ENCODE results near the gene NUP93.

Gene NUP93

GRCh38 chr16:56743840-56744239 is 13.9 kb downstream of the NUP93 start:
- DNase-seq (ENCODE audit: low spot score): no peak

- no peak for DNase-seq (ENCODE audit: low spot score)
These were observed 15.2 kb downstream of the NUP93 start for GRCh38 chr16:56744996-56745640.

GRCh38 chr16:56747486-56748045 is 17.6 kb downstream of the NUP93 start:
- no peak for DNase-seq (ENCODE audit: low spot score)

DNA sequence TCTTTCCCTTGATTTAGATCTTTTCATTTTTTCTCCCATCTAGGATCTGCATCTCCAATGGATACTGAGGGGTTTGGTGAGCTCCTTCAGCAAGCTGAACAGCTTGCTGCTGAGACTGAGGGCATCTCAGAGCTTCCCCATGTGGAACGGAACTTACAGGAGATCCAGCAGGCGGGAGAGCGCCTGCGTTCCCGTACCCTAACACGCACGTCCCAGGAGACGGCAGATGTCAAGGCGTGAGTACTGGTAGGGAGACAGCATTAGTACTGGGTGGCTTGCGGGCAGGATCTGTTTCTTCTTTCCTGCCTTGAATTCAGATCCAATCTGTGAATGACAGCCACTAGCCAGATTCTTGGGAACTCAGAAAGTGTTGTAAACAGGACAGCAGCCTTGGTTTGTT is 18.3 kb downstream of the NUP93 start:
- DNase-seq (ENCODE audit: low spot score): no peak

DNA sequence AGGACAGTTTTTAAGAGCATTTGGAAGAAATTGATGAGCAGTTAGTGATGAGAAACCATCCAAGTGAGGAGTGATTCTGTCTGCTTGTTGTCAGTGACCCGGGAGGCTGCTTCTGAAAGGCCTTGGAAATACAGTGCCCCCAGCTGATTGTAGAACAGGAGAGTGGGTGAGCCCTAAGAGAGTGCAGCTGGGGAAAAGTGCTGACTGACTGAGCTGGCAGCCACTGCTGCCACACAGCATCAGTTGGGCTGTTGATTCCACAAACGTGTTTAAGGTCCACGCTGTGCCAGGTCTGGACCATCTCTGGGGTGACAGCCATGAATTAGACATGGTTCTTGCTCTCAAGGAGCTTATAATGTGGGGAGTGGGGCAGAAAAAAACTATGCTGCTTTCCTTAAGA is 18.9 kb downstream of the NUP93 start:
- no peak for DNase-seq (ENCODE audit: low spot score)

- no peak for DNase-seq (ENCODE audit: low spot score)
These were observed 20.0 kb downstream of the NUP93 start for GRCh38 chr16:56749672-56750491.

DNA sequence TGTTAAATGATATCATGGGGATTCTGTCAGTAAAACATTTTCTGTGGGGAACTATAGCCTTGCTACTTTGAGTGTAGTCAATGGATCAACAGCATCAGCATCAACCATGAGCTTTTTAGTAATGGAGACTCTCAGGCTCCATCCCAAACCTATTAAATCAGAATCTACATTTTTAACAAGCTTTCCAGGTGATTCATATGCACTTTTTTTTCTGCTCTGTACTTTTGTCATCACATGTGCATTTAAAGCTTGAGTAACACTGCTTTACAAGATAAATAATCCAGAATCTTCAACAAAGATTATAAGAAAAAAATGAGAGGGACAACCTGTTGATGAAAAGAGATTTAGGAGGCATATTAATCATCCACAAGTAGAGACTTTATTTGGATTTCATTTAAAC is 23.5 kb downstream of the NUP93 start:
- DNase-seq (ENCODE audit: low spot score): no peak

DNA sequence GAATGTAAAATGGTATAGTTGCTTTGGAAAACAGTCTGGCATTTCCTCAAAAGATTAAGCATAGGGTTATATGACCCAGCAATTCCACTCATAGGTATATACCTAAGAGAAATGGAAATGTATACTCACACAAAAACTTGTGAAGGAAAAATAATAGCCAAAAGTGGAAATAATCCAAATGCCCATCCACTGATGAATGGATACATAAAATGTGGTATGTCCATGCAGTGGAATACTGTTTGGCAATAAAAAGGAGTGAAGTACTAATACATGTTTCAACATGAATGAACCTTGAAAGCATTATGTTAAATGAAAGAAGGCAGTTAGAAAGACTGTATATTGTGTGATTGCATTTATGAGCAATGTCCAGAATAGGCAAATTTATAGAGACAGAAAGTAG is 25.1 kb downstream of the NUP93 start:
- no peak for DNase-seq (ENCODE audit: low spot score)

DNA sequence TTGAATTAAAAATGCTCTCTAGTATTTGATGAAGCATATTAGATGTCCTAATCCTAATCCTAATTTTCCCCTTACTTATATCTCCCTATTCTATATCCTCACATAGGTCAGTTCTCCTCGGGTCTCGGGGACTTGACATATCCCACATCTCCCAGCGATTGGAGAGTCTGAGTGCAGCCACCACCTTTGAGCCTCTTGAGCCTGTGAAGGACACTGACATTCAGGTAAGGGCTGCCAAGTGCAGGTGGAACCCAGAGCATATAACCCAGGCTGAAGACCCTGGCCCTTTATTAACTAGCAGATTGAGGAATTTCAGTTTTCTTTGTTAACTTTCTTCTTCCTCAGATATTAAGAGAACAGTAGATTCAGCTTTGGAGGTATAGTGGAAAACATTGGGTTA is 28.5 kb downstream of the NUP93 start:
- DNase-seq (ENCODE audit: low spot score): no peak

DNA sequence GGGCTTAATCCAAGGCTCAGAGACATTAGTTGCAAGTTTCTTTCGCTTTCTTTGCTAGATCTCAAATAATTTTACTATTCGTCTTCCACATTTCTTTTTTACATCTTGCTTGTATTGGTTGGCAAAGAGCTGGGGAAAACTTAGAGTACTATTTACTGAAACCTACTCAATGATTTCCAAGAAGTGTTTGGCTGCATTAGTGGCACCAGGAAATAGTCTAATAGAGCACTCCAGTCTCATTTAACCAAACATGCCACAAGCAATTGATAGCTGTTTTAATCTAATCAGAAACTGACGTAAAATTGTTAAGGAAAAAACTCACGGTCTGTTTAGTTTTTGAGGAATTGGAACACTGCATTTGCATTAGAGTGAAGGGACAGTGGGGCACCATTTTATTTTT is 29.0 kb downstream of the NUP93 start:
- no peak for DNase-seq (ENCODE audit: low spot score)

- DNase-seq (ENCODE audit: low spot score): no peak
These were observed 33.5 kb downstream of the NUP93 start for GRCh38 chr16:56763291-56763916.

DNA sequence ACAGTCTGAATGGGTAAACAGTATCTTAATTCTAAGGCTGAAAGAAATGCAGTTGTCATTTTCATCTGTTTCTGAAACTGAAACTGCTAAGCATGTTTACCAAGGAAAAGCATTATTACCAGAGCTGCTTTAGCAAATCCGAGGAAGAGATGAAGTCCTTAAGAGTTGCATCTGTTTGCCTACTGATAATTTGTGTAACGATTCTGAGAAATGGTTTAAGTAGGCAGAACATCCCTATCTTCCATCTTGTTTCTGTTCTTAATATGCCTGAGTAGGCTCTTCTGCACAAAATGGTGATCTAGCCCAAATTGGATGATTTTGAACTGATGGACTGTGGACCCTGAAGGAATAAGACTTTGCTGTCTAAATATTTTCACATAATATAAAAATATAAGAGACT is 34.9 kb downstream of the NUP93 start:
- DNase-seq (ENCODE audit: low spot score): no peak

- no peak for DNase-seq (ENCODE audit: low spot score)
These were observed 36.0 kb downstream of the NUP93 start for GRCh38 chr16:56765949-56766348.

DNA sequence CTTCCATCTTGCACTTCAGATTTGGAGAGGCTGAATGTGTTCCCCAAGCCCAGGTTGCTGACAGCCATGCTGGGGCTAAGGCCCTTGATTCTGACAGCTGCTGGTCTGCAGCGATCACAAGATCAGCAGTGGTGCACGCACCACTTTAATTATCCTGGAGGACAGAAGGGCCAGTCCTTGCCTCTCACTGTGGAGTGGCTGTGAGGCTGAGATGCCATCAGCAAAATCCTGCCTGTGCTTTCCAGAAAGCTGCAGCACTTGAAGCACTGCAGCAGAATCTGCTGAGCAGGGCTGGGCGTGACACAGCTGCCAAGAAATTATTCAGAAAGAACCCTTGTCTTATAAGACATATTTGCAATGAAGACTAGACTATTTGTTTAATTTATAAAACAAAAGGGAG is 37.1 kb downstream of the NUP93 start:
- no peak for DNase-seq (ENCODE audit: low spot score)

- no peak for DNase-seq (ENCODE audit: low spot score)
These were observed 39.7 kb downstream of the NUP93 start for GRCh38 chr16:56769677-56770076.

DNA sequence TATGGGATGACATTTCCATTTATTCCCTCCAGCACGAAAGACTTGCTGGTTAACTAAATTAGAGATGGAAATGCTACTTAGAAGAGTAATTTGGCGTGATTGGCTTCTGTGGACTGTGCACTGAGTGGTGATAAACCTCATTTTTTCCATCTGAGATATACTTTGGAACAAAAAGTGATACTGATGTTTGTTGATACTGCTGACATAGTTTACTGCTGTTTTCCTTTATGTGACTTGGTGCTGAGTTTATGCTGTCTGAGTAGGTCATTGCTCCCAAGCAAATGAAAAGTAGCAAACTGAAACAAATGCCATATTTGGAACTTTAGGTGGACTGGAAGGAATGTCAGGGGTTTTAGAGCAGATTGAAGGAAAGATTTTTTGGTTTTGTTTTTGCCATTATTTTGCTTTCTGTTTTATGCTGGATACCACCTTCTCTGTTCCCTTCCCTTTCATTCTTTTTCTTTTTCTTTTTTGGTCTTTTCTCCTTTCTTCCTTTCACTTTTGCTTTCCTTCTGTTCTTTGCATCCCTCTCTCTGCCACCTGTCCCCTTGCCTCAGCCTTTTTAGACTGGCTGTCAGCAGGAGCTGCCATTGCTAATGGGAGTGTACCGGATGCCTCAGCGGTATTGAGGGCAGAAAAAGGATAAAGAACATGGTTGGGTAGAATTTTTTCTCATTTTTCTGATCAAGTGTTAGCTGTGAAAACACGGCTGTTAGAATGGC is 41.8 kb downstream of the NUP93 start:
- no peak for DNase-seq (ENCODE audit: low spot score)

DNA sequence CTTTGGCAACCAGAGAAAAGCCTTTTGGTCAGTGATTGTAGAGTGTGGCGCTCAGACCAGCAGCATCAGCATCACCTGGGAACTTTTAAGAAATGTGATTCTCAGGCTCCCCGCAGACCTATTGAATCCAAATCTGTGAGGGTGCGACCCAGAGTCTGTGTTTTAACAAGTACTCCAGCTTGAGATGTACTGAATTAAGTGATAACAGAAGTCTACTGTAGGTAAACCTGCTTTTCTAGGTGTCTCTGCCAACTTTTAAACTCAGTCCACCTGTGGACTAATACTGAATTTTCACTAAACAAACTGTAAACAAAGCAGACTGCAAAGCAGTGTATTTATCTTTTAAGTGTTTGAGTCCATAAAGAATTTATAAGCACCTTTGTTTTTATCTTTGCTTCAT is 43.6 kb downstream of the NUP93 start:
- no peak for DNase-seq (ENCODE audit: low spot score)

DNA sequence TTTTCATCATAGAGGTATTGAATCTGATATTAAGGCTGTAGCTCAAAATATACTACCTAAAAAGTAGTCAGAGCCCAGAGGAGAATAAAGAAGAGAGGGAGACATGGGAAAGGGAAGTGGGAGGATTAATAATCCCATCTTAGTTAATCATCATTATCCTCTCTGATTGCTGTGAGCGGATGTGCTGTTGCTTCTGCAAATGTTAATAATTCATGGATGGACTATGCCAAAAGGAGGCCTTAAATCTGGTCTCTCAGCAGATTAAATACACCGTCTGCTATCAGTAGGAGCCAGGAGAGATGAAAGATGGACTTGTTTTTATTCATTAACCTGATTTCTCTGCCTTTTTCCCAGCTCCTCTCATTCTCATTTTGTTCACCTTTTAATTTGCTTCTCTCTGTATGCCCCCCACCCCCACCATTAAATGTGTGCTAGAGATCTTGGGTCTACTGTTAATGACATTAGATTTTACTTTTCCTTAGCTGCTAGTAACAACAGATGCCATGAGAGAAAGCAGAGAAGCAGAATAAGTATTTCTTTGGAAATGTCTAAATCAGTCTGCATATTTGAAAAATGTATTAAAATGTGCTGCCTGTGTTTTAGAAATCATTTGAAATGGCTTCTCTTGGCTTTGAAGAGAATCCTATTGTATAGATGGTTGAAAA is 44.2 kb downstream of the NUP93 start:
- no peak for DNase-seq (ENCODE audit: low spot score)

- DNase-seq (ENCODE audit: low spot score): no peak
These were observed 45.2 kb downstream of the NUP93 start for GRCh38 chr16:56775162-56775561.

DNA sequence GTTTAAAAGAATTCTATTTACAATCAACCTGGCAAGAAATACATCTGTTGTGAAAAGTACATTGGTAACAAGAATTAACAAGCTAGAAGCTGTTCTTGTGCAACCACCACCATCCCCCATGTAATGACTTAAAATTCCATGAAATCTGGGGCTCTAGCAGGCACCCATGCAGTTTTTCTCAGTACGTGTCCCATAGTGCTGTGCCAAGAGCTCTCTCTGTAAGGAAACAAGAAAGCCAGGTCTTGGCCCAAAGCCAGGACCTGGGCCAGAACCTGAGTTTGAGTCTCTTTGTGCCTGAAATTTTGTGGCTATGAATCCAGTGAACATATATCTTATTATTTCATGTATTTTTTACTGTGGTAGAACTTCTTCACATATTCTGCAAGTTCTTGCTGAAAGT is 46.6 kb downstream of the NUP93 start:
- no peak for DNase-seq (ENCODE audit: low spot score)

GRCh38 chr16:56777001-56777400 is 47.1 kb downstream of the NUP93 start:
- no peak for DNase-seq (ENCODE audit: low spot score)

DNA sequence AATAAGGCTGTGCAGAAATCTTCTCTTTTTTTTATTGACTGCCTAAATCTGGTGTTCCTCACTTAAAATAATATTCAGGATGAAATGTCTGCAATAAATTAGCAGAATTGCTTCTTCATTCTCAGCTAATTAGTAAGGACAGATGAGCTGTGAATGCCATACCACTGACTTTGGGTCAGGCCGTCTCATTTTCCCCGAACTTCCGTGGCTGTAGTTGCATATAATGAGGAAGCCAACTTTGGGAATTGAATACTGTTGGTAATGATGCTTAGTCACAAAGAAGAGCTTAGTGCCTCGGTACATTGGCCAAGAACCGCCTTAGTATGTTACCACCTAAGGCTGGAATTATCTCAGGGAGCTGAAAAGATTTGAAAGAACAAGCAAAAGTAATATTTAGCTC is 47.6 kb downstream of the NUP93 start:
- DNase-seq (ENCODE audit: low spot score): no peak

Measured in CD4-positive, alpha-beta T cell treated with Interleukin-6 at 100 ng/mL for 8 hours (primary cell).